H9 (cell line): ENCODE data around the gene CCL20. TPM values are rescaled to one million over a fixed set of nuclear protein-coding genes. Genes with fewer than 3 reads are reported as not detected.

ENCODE experiments used
- DNase-seq: peaks from one replicate; pipeline ENCODE4 v3.0.0-alpha.2; 2017
- H2AFZ ChIP-seq: one replicate; pipeline ENCODE4 v1.6.1; 2013; ENCODE audit warnings: mild to moderate bottlenecking, low read length, control low read depth, moderate library complexity
- H2AK5ac ChIP-seq: 2 replicates; pipeline ENCODE4 v1.6.1; 2013; ENCODE audit warnings: low read length, control low read depth, mixed read lengths; ENCODE audit not compliant: insufficient read length
- H2BK120ac ChIP-seq: one replicate; pipeline ENCODE4 v1.6.1; 2013; ENCODE audit warnings: low read depth, mild to moderate bottlenecking, low read length, control low read depth, inconsistent platforms; ENCODE audit not compliant: poor library complexity, severe bottlenecking
- H2BK12ac ChIP-seq: 2 replicates; pipeline ENCODE4 v1.6.1; 2013; ENCODE audit warnings: low read length, control low read depth, mixed read lengths, low read depth; ENCODE audit not compliant: insufficient read length
- H2BK15ac ChIP-seq: 2 replicates; pipeline ENCODE4 v1.6.1; 2013; ENCODE audit warnings: low read depth, low read length, control low read depth
- H2BK20ac ChIP-seq: one replicate; pipeline ENCODE4 v1.6.1; 2013; ENCODE audit warnings: low read depth, mild to moderate bottlenecking, low read length, control low read depth, inconsistent platforms; ENCODE audit not compliant: poor library complexity, severe bottlenecking
- H2BK5ac ChIP-seq: 2 replicates; pipeline ENCODE4 v1.6.1; 2013; ENCODE audit warnings: low read length, control low read depth, mixed read lengths; ENCODE audit not compliant: insufficient read length
- H3K14ac ChIP-seq: 2 replicates; pipeline ENCODE4 v1.6.1; 2013; ENCODE audit warnings: low read length, control low read depth; ENCODE audit not compliant: insufficient read depth
- H3K18ac ChIP-seq: 2 replicates; pipeline ENCODE4 v1.6.1; 2013; ENCODE audit warnings: low read depth, mild to moderate bottlenecking, mixed read lengths, low read length, control low read depth; ENCODE audit not compliant: insufficient read length
- H3K23ac ChIP-seq: 2 replicates; pipeline ENCODE4 v1.6.1; 2013; ENCODE audit warnings: low read length, control low read depth, mixed read lengths, low read depth; ENCODE audit not compliant: insufficient read length
- H3K23me2 ChIP-seq: 2 replicates; pipeline ENCODE4 v1.6.1; 2013; ENCODE audit warnings: low read depth, mild to moderate bottlenecking, mixed read lengths, low read length, control low read depth; ENCODE audit not compliant: insufficient read length, poor library complexity, severe bottlenecking
- H3K27ac ChIP-seq: 2 replicates; pipeline ENCODE4 v1.5.1; 2013; ENCODE audit warnings: low read length, control low read depth, mixed read lengths, low read depth; ENCODE audit not compliant: insufficient read length
- H3K27me3 ChIP-seq: 2 replicates; pipeline ENCODE4 v1.6.1; 2013; ENCODE audit warnings: low read length, control low read depth, inconsistent platforms; ENCODE audit not compliant: insufficient read depth
- H3K4ac ChIP-seq: 2 replicates; pipeline ENCODE4 v1.6.1; 2013; ENCODE audit warnings: low read depth, mild to moderate bottlenecking, control low read depth, inconsistent platforms, low read length, moderate library complexity
- H3K4me1 ChIP-seq: 2 replicates; pipeline ENCODE4 v1.6.1; 2013; ENCODE audit warnings: low read length, control low read depth, inconsistent platforms; ENCODE audit not compliant: insufficient read depth
- H3K4me2 ChIP-seq: 2 replicates; pipeline ENCODE4 v1.6.1; 2013; ENCODE audit warnings: low read length, control low read depth, mixed read lengths; ENCODE audit not compliant: insufficient read length, insufficient read depth
- H3K56ac ChIP-seq: 2 replicates; pipeline ENCODE4 v1.6.1; 2013; ENCODE audit warnings: low read depth, mild to moderate bottlenecking, mixed read lengths, low read length, control low read depth; ENCODE audit not compliant: insufficient read length
- H3K79me1 ChIP-seq: 2 replicates; pipeline ENCODE4 v1.6.1; 2013; ENCODE audit warnings: low read depth, mild to moderate bottlenecking, moderate library complexity, low read length, control low read depth, inconsistent platforms; ENCODE audit not compliant: insufficient read depth, poor library complexity, severe bottlenecking
- H3K79me2 ChIP-seq: 2 replicates; pipeline ENCODE4 v1.6.1; 2013; ENCODE audit warnings: low read length, control low read depth, inconsistent platforms; ENCODE audit not compliant: insufficient read depth
- H3K9ac ChIP-seq: 2 replicates; pipeline ENCODE4 v1.6.1; 2013; ENCODE audit warnings: low read length, control low read depth, mixed read lengths; ENCODE audit not compliant: insufficient read length; ENCODE audit errors: extremely low read depth
- H3K9me3 ChIP-seq: one replicate; pipeline ENCODE4 v1.6.1; 2013; ENCODE audit warnings: low read depth, low read length, inconsistent platforms; ENCODE audit not compliant: control insufficient read depth
- H3T11ph ChIP-seq: one replicate; pipeline ENCODE4 v1.6.1; 2013; ENCODE audit warnings: mild to moderate bottlenecking, low read length, control low read depth, inconsistent platforms
- H4K20me1 ChIP-seq: one replicate; pipeline ENCODE4 v1.6.1; 2013; ENCODE audit not compliant: control insufficient read depth, insufficient read length, insufficient read depth
- H4K5ac ChIP-seq: 2 replicates; pipeline ENCODE4 v1.6.1; 2013; ENCODE audit warnings: low read depth, mild to moderate bottlenecking, mixed read lengths, low read length, control low read depth; ENCODE audit not compliant: insufficient read length
- H4K8ac ChIP-seq: replicated peaks from 2 replicates; pipeline ENCODE4 v1.6.1; 2013; ENCODE audit warnings: low read length, control low read depth, mixed read lengths, low read depth; ENCODE audit not compliant: insufficient read length
- H4K91ac ChIP-seq: 2 replicates; pipeline ENCODE4 v1.6.1; 2013; ENCODE audit warnings: low read depth, mild to moderate bottlenecking, moderate library complexity, mixed read lengths, low read length, control low read depth; ENCODE audit not compliant: insufficient read length
- H3K27ac Mint-ChIP-seq, 3 experiments: 2 replicates in 2 of 3; 3 replicates in 1 of 3; pipeline ENCODE4 v1.8.0; 2020 to 2021; ENCODE audit warnings: mixed read lengths in 3 of 3, mild to moderate bottlenecking in 1 of 3, moderate library complexity in 1 of 3
- H3K27me3 Mint-ChIP-seq: 2 replicates; pipeline ENCODE4 v1.8.0; 2021; ENCODE audit warnings: low read depth, mild to moderate bottlenecking, moderate library complexity, mixed read lengths
- H3K36me3 Mint-ChIP-seq, 3 experiments: 2 replicates in 2 of 3; 3 replicates in 1 of 3; pipeline ENCODE4 v1.8.0; 2020 to 2021; ENCODE audit warnings: low read depth in 3 of 3, mixed read lengths in 3 of 3; ENCODE audit not compliant: insufficient read depth in 1 of 3
- H3K4me1 Mint-ChIP-seq, 2 experiments: 2 replicates each; pipeline ENCODE4 v1.8.0; 2020; ENCODE audit warnings: mixed read lengths in 2 of 2
- H3K4me3 Mint-ChIP-seq, 2 experiments: 2 replicates in 1 of 2; 3 replicates in 1 of 2; pipeline ENCODE4 v1.8.0; 2020 to 2021; ENCODE audit warnings: mild to moderate bottlenecking in 2 of 2, mixed read lengths in 2 of 2, moderate library complexity in 1 of 2
- H3K9me3 Mint-ChIP-seq, 2 experiments: 2 replicates in 1 of 2; 3 replicates in 1 of 2; pipeline ENCODE4 v1.8.0; 2020; ENCODE audit warnings: mild to moderate bottlenecking in 2 of 2, mixed read lengths in 2 of 2, moderate library complexity in 1 of 2
- WGBS: extraction: QIAGEN DNeasy Blood & Tissue Kit; methylation state at CpG from one replicate; pipeline ENCODE4 v1.1.7; 2013; ENCODE audit warnings: missing lambda C conversion rate, low lambda C conversion rate, mixed read lengths; ENCODE audit not compliant: insufficient read length; ENCODE audit errors: extremely low coverage; 5-methylcytosine and 5-hydroxymethylcytosine counted together
- total RNA-seq: library from RNA; stranded (reverse); gene quantifications from 2 replicates; pipeline ENCODE4 v1.2.1, GENCODE V29; 2021
- TF ChIP-seq, protein P1 (sequence below): fragments of 200-600 bp; sonication (generic); conservative IDR thresholded peaks from 3 replicates; pipeline ENCODE4 v1.8.0; 2021; ENCODE audit warnings: antibody characterized with exemption, mild to moderate bottlenecking

CCL20 gene
- total RNA-seq, 1 experiment from 2014 or later: not detected

- no peak overlapping the region for H3K4ac ChIP-seq
- H3K9ac ChIP-seq: no peak overlapping the region
- no peak overlapping the region for H4K5ac ChIP-seq
- H3K36me3 Mint-ChIP-seq: no peaks in the 10 kb centered on the region
- H3K18ac ChIP-seq: no peak overlapping the region
- H4K91ac ChIP-seq: no peak overlapping the region
- WGBS: no CpG with 5 or more reads among the region's 1 CpG
- H3K27me3 ChIP-seq: 0 out of 2 replicates have a peak, but pooled peaks cover 2% of the 10 kb centered on the region
- no peaks in the 10 kb centered on the region for H3K79me1 ChIP-seq
- no peak overlapping the region for H3K27ac Mint-ChIP-seq
- H3T11ph ChIP-seq: no peak overlapping the region
- H2BK5ac ChIP-seq: no peak overlapping the region
- no peak overlapping the region for H3K27ac ChIP-seq
- no peak overlapping the region for H2BK12ac ChIP-seq
- no peak overlapping the region for H2BK15ac ChIP-seq
- H4K20me1 ChIP-seq: no peaks in the 10 kb centered on the region
- no peak overlapping the region for H3K14ac ChIP-seq
- H3K9me3 Mint-ChIP-seq: no peaks in the 10 kb centered on the region; a peak in 1 of 5 replicates
- no peak for DNase-seq
- no peaks in the 10 kb centered on the region for H3K79me2 ChIP-seq
- no peaks in the 10 kb centered on the region for H3K9me3 ChIP-seq
- no peak overlapping the region for H2AK5ac ChIP-seq
- H3K4me2 ChIP-seq: no peak overlapping the region
- no peak overlapping the region for H2BK120ac ChIP-seq
- H4K8ac ChIP-seq: no peak overlapping the region
- H3K4me3 Mint-ChIP-seq: no peak overlapping the region
- TF ChIP-seq, protein P1, sequence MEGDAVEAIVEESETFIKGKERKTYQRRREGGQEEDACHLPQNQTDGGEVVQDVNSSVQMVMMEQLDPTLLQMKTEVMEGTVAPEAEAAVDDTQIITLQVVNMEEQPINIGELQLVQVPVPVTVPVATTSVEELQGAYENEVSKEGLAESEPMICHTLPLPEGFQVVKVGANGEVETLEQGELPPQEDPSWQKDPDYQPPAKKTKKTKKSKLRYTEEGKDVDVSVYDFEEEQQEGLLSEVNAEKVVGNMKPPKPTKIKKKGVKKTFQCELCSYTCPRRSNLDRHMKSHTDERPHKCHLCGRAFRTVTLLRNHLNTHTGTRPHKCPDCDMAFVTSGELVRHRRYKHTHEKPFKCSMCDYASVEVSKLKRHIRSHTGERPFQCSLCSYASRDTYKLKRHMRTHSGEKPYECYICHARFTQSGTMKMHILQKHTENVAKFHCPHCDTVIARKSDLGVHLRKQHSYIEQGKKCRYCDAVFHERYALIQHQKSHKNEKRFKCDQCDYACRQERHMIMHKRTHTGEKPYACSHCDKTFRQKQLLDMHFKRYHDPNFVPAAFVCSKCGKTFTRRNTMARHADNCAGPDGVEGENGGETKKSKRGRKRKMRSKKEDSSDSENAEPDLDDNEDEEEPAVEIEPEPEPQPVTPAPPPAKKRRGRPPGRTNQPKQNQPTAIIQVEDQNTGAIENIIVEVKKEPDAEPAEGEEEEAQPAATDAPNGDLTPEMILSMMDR: no peak
- no peaks in the 10 kb centered on the region for H3K23me2 ChIP-seq
- no peak overlapping the region for H2AFZ ChIP-seq
- no peak overlapping the region for H3K56ac ChIP-seq
- 0 out of 4 replicates have a peak, but pooled peaks cover 0 to 2% of the 10 kb centered on the region in 2 experiments for H3K4me1 Mint-ChIP-seq
- no peaks in the 10 kb centered on the region for H3K4me1 ChIP-seq
- H3K27me3 Mint-ChIP-seq: no peaks in the 10 kb centered on the region
- H2BK20ac ChIP-seq: no peak overlapping the region
- no peak overlapping the region for H3K23ac ChIP-seq
These were observed 28.3 kb upstream of the CCL20 start for GRCh38 chr2:227785293-227785692.
